H9 (cell line): ENCODE results near the gene BAIAP2L1. TPM values are rescaled to one million over a fixed set of nuclear protein-coding genes. Genes with fewer than 3 reads are reported as not detected.

Source experiments
- DNase-seq: peaks from one replicate; pipeline ENCODE4 v3.0.0-alpha.2; 2017
- H2AFZ ChIP-seq: one replicate; pipeline ENCODE4 v1.6.1; 2013; ENCODE audit warnings: mild to moderate bottlenecking, low read length, control low read depth, moderate library complexity
- H2AK5ac ChIP-seq: 2 replicates; pipeline ENCODE4 v1.6.1; 2013; ENCODE audit warnings: low read length, control low read depth, mixed read lengths; ENCODE audit not compliant: insufficient read length
- H2BK120ac ChIP-seq: one replicate; pipeline ENCODE4 v1.6.1; 2013; ENCODE audit warnings: low read depth, mild to moderate bottlenecking, low read length, control low read depth, inconsistent platforms; ENCODE audit not compliant: poor library complexity, severe bottlenecking
- H2BK12ac ChIP-seq: 2 replicates; pipeline ENCODE4 v1.6.1; 2013; ENCODE audit warnings: low read length, control low read depth, mixed read lengths, low read depth; ENCODE audit not compliant: insufficient read length
- H2BK15ac ChIP-seq: 2 replicates; pipeline ENCODE4 v1.6.1; 2013; ENCODE audit warnings: low read depth, low read length, control low read depth
- H2BK20ac ChIP-seq: one replicate; pipeline ENCODE4 v1.6.1; 2013; ENCODE audit warnings: low read depth, mild to moderate bottlenecking, low read length, control low read depth, inconsistent platforms; ENCODE audit not compliant: poor library complexity, severe bottlenecking
- H2BK5ac ChIP-seq: 2 replicates; pipeline ENCODE4 v1.6.1; 2013; ENCODE audit warnings: low read length, control low read depth, mixed read lengths; ENCODE audit not compliant: insufficient read length
- H3K14ac ChIP-seq: 2 replicates; pipeline ENCODE4 v1.6.1; 2013; ENCODE audit warnings: low read length, control low read depth; ENCODE audit not compliant: insufficient read depth
- H3K18ac ChIP-seq: 2 replicates; pipeline ENCODE4 v1.6.1; 2013; ENCODE audit warnings: low read depth, mild to moderate bottlenecking, mixed read lengths, low read length, control low read depth; ENCODE audit not compliant: insufficient read length
- H3K23ac ChIP-seq: 2 replicates; pipeline ENCODE4 v1.6.1; 2013; ENCODE audit warnings: low read length, control low read depth, mixed read lengths, low read depth; ENCODE audit not compliant: insufficient read length
- H3K23me2 ChIP-seq: 2 replicates; pipeline ENCODE4 v1.6.1; 2013; ENCODE audit warnings: low read depth, mild to moderate bottlenecking, mixed read lengths, low read length, control low read depth; ENCODE audit not compliant: insufficient read length, poor library complexity, severe bottlenecking
- H3K27ac ChIP-seq: 2 replicates; pipeline ENCODE4 v1.5.1; 2013; ENCODE audit warnings: low read length, control low read depth, mixed read lengths, low read depth; ENCODE audit not compliant: insufficient read length
- H3K27me3 ChIP-seq: 2 replicates; pipeline ENCODE4 v1.6.1; 2013; ENCODE audit warnings: low read length, control low read depth, inconsistent platforms; ENCODE audit not compliant: insufficient read depth
- H3K4ac ChIP-seq: 2 replicates; pipeline ENCODE4 v1.6.1; 2013; ENCODE audit warnings: low read depth, mild to moderate bottlenecking, control low read depth, inconsistent platforms, low read length, moderate library complexity
- H3K4me1 ChIP-seq: 2 replicates; pipeline ENCODE4 v1.6.1; 2013; ENCODE audit warnings: low read length, control low read depth, inconsistent platforms; ENCODE audit not compliant: insufficient read depth
- H3K4me2 ChIP-seq: 2 replicates; pipeline ENCODE4 v1.6.1; 2013; ENCODE audit warnings: low read length, control low read depth, mixed read lengths; ENCODE audit not compliant: insufficient read length, insufficient read depth
- H3K56ac ChIP-seq: 2 replicates; pipeline ENCODE4 v1.6.1; 2013; ENCODE audit warnings: low read depth, mild to moderate bottlenecking, mixed read lengths, low read length, control low read depth; ENCODE audit not compliant: insufficient read length
- H3K79me1 ChIP-seq: 2 replicates; pipeline ENCODE4 v1.6.1; 2013; ENCODE audit warnings: low read depth, mild to moderate bottlenecking, moderate library complexity, low read length, control low read depth, inconsistent platforms; ENCODE audit not compliant: insufficient read depth, poor library complexity, severe bottlenecking
- H3K79me2 ChIP-seq: 2 replicates; pipeline ENCODE4 v1.6.1; 2013; ENCODE audit warnings: low read length, control low read depth, inconsistent platforms; ENCODE audit not compliant: insufficient read depth
- H3K9ac ChIP-seq: 2 replicates; pipeline ENCODE4 v1.6.1; 2013; ENCODE audit warnings: low read length, control low read depth, mixed read lengths; ENCODE audit not compliant: insufficient read length; ENCODE audit errors: extremely low read depth
- H3K9me3 ChIP-seq: one replicate; pipeline ENCODE4 v1.6.1; 2013; ENCODE audit warnings: low read depth, low read length, inconsistent platforms; ENCODE audit not compliant: control insufficient read depth
- H3T11ph ChIP-seq: one replicate; pipeline ENCODE4 v1.6.1; 2013; ENCODE audit warnings: mild to moderate bottlenecking, low read length, control low read depth, inconsistent platforms
- H4K20me1 ChIP-seq: one replicate; pipeline ENCODE4 v1.6.1; 2013; ENCODE audit not compliant: control insufficient read depth, insufficient read length, insufficient read depth
- H4K5ac ChIP-seq: 2 replicates; pipeline ENCODE4 v1.6.1; 2013; ENCODE audit warnings: low read depth, mild to moderate bottlenecking, mixed read lengths, low read length, control low read depth; ENCODE audit not compliant: insufficient read length
- H4K8ac ChIP-seq: replicated peaks from 2 replicates; pipeline ENCODE4 v1.6.1; 2013; ENCODE audit warnings: low read length, control low read depth, mixed read lengths, low read depth; ENCODE audit not compliant: insufficient read length
- H4K91ac ChIP-seq: 2 replicates; pipeline ENCODE4 v1.6.1; 2013; ENCODE audit warnings: low read depth, mild to moderate bottlenecking, moderate library complexity, mixed read lengths, low read length, control low read depth; ENCODE audit not compliant: insufficient read length
- H3K27ac Mint-ChIP-seq, 3 experiments: 2 replicates in 2 of 3; 3 replicates in 1 of 3; pipeline ENCODE4 v1.8.0; 2020 to 2021; ENCODE audit warnings: mixed read lengths in 3 of 3, mild to moderate bottlenecking in 1 of 3, moderate library complexity in 1 of 3
- H3K27me3 Mint-ChIP-seq: 2 replicates; pipeline ENCODE4 v1.8.0; 2021; ENCODE audit warnings: low read depth, mild to moderate bottlenecking, moderate library complexity, mixed read lengths
- H3K36me3 Mint-ChIP-seq, 3 experiments: 2 replicates in 2 of 3; 3 replicates in 1 of 3; pipeline ENCODE4 v1.8.0; 2020 to 2021; ENCODE audit warnings: low read depth in 3 of 3, mixed read lengths in 3 of 3; ENCODE audit not compliant: insufficient read depth in 1 of 3
- H3K4me1 Mint-ChIP-seq, 2 experiments: 2 replicates each; pipeline ENCODE4 v1.8.0; 2020; ENCODE audit warnings: mixed read lengths in 2 of 2
- H3K4me3 Mint-ChIP-seq, 2 experiments: 2 replicates in 1 of 2; 3 replicates in 1 of 2; pipeline ENCODE4 v1.8.0; 2020 to 2021; ENCODE audit warnings: mild to moderate bottlenecking in 2 of 2, mixed read lengths in 2 of 2, moderate library complexity in 1 of 2
- H3K9me3 Mint-ChIP-seq, 2 experiments: 2 replicates in 1 of 2; 3 replicates in 1 of 2; pipeline ENCODE4 v1.8.0; 2020; ENCODE audit warnings: mild to moderate bottlenecking in 2 of 2, mixed read lengths in 2 of 2, moderate library complexity in 1 of 2
- WGBS: extraction: QIAGEN DNeasy Blood & Tissue Kit; methylation state at CpG from one replicate; pipeline ENCODE4 v1.1.7; 2013; ENCODE audit warnings: missing lambda C conversion rate, low lambda C conversion rate, mixed read lengths; ENCODE audit not compliant: insufficient read length; ENCODE audit errors: extremely low coverage; 5-methylcytosine and 5-hydroxymethylcytosine counted together
- total RNA-seq: library from RNA; stranded (reverse); gene quantifications from 2 replicates; pipeline ENCODE4 v1.2.1, GENCODE V29; 2021
- TF ChIP-seq, protein P1 (sequence below): fragments of 200-600 bp; sonication (generic); conservative IDR thresholded peaks from 3 replicates; pipeline ENCODE4 v1.8.0; 2021; ENCODE audit warnings: antibody characterized with exemption, mild to moderate bottlenecking

BAIAP2L1 gene
- total RNA-seq, 1 experiment from 2014 or later, result 25.9 TPM

GRCh38 chr7:98406827-98407226 is 5.9 kb upstream of the BAIAP2L1 start:
- TF ChIP-seq, protein P1, sequence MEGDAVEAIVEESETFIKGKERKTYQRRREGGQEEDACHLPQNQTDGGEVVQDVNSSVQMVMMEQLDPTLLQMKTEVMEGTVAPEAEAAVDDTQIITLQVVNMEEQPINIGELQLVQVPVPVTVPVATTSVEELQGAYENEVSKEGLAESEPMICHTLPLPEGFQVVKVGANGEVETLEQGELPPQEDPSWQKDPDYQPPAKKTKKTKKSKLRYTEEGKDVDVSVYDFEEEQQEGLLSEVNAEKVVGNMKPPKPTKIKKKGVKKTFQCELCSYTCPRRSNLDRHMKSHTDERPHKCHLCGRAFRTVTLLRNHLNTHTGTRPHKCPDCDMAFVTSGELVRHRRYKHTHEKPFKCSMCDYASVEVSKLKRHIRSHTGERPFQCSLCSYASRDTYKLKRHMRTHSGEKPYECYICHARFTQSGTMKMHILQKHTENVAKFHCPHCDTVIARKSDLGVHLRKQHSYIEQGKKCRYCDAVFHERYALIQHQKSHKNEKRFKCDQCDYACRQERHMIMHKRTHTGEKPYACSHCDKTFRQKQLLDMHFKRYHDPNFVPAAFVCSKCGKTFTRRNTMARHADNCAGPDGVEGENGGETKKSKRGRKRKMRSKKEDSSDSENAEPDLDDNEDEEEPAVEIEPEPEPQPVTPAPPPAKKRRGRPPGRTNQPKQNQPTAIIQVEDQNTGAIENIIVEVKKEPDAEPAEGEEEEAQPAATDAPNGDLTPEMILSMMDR, result no peak
- no peak overlapping the region for H3K23ac ChIP-seq
- H3K4me1 ChIP-seq, result no peaks in the 10 kb centered on the region
- no peak overlapping the region for H3K18ac ChIP-seq
- no peaks in the 10 kb centered on the region for H4K20me1 ChIP-seq
- H3K9me3 ChIP-seq, result no peaks in the 10 kb centered on the region
- no peak overlapping the region for H3K14ac ChIP-seq
- no peak overlapping the region for H3K4me3 Mint-ChIP-seq
- H3K9me3 Mint-ChIP-seq, result no peaks in the 10 kb centered on the region
- H2AK5ac ChIP-seq, result no peak overlapping the region
- no peak overlapping the region for H3T11ph ChIP-seq
- no peak overlapping the region for H3K27ac ChIP-seq
- no peak overlapping the region for H3K56ac ChIP-seq
- no peaks in the 10 kb centered on the region for H3K79me2 ChIP-seq
- H4K91ac ChIP-seq, result no peak overlapping the region
- H2AFZ ChIP-seq, result no peak overlapping the region
- no peaks in the 10 kb centered on the region for H3K27me3 ChIP-seq
- no peak overlapping the region for H3K9ac ChIP-seq
- H3K27ac Mint-ChIP-seq, result no peak overlapping the region
- H3K79me1 ChIP-seq, result no peaks in the 10 kb centered on the region
- no peaks in the 10 kb centered on the region for H3K36me3 Mint-ChIP-seq
- no peak overlapping the region for H2BK5ac ChIP-seq
- H2BK20ac ChIP-seq, result no peak overlapping the region
- H4K5ac ChIP-seq, result no peak overlapping the region
- H2BK120ac ChIP-seq, result no peak overlapping the region
- H2BK12ac ChIP-seq, result no peak overlapping the region
- DNase-seq, result no peak
- H3K4me2 ChIP-seq, result no peak overlapping the region
- no CpG with 5 or more reads among the region's 9 CpGs for WGBS
- H3K27me3 Mint-ChIP-seq, result peaks cover 2% of the 10 kb centered on the region; the same call in 1 of the 2 replicates
- H2BK15ac ChIP-seq, result no peak overlapping the region
- no peaks in the 10 kb centered on the region for H3K23me2 ChIP-seq
- no peak overlapping the region for H4K8ac ChIP-seq
- no peak overlapping the region for H3K4ac ChIP-seq
- H3K4me1 Mint-ChIP-seq, result peaks cover 9 to 10% of the 10 kb centered on the region in 2 experiments
